ENCODE measurements around the gene MSH5. TPM values are rescaled to one million over a fixed set of nuclear protein-coding genes. Genes with fewer than 3 reads are reported as not detected.
A peak's percentile ranks its signal among the peaks of the same experiment; 100 is the strongest.

Gene MSH5
- total and polyA plus RNA-seq, 9 of the 15 experiments (the other 6 are each of a cell fraction or from before 2014, with no cell fraction given): 12.5 to 104 (median 46.6) TPM

GRCh38 chr6:31765559-31765909, 25.7 kb downstream of the MSH5 start:
- Histone ChIP-seq H3K27me3 (ENCODE audit: control insufficient read depth in 2 of 2, insufficient read depth in 2 of 2, low read length in 2 of 2) (no peaks in the 10 kb centered on the region), H3K27ac (ENCODE audit: extremely low read depth, low read depth, low read length) (no peak overlapping the region), H3K36me3 (ENCODE audit: control insufficient read depth, insufficient read depth, low read length) (peaks cover 36% of the 10 kb centered on the region; the same call in 2 of the 3 replicates), H3K79me2 (ENCODE audit: control insufficient read depth, insufficient read depth, low read length) (no peaks in the 10 kb centered on the region), H3K9ac (ENCODE audit: insufficient read depth in 1 of 2, low read depth in 2 of 2, low read length in 2 of 2) (peak overlapping the region in 1 of 2 experiments; percentile 72; a peak in 2 of 4 replicates), H3K9me3 (replicated peaks; ENCODE audit: control insufficient read depth, insufficient read depth, low read depth, low read length) (no peaks in the 10 kb centered on the region), H2AFZ (ENCODE audit: low read depth, low read length) (no peak overlapping the region), H3K4me2 (ENCODE audit: insufficient read depth, low read length) (no peak overlapping the region), H3K9me1 (ENCODE audit: control insufficient read depth, insufficient read depth, low read length) (peaks cover 4% of the 10 kb centered on the region), H3K4me1 (replicated peaks in 1 of 2; ENCODE audit: control insufficient read depth in 2 of 2, insufficient read depth in 2 of 2, low read length in 2 of 2) (peaks cover 16 to 44% of the 10 kb centered on the region in 2 experiments; a peak in 4 of 5 replicates), H3K4me3 (no peak overlapping the region), H4K20me1 (replicated peaks; ENCODE audit: control insufficient read depth, insufficient read depth, low read length) (no peaks in the 10 kb centered on the region)
- ATAC-seq (no peak), DNase-seq (ENCODE audit: extremely low read depth in 1 of 4, low spot score in 3 of 4) (no peak), FAIRE-seq (no peak)
- BruUV-seq (replicated peaks): no TSS peak
- POLR2A ChIA-PET: interaction anchor here (0.6 to 4.6 kb wide), 16 partner anchors 9 to 105 kb away, joined by 3 to 29 read pairs (median 3); partner anchors contain the start of genes C6orf47, CLIC1, HSPA1B and LSM2
- in situ Hi-C loops (cut with MboI) (loop anchor here (5.0 kb wide), 1 partner anchor 78 kb away; no protein-coding TSS in a partner anchor), intact Hi-C loops (cut with micrococcal nuclease) (no loop called here)
- CTCF ChIA-PET (ENCODE audit: low intra/inter-chr PET ratio): interaction anchor here (1.4 kb wide), 1 partner anchor 85 kb away, joined by 4 read pairs; the partner anchor contains the start of gene LY6G5C
- 68% methylated on average over 9 of the region's 9 CpGs for WGBS (ENCODE audit: insufficient coverage, low coverage, missing lambda C conversion rate)
- TF ChIP-seq, protein P1, sequence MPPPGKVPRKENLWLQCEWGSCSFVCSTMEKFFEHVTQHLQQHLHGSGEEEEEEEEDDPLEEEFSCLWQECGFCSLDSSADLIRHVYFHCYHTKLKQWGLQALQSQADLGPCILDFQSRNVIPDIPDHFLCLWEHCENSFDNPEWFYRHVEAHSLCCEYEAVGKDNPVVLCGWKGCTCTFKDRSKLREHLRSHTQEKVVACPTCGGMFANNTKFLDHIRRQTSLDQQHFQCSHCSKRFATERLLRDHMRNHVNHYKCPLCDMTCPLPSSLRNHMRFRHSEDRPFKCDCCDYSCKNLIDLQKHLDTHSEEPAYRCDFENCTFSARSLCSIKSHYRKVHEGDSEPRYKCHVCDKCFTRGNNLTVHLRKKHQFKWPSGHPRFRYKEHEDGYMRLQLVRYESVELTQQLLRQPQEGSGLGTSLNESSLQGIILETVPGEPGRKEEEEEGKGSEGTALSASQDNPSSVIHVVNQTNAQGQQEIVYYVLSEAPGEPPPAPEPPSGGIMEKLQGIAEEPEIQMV (tag; conservative IDR thresholded peaks at IDR 0.05; ENCODE audit: low read depth): no peak
- TF ChIP-seq CBX5 (IDR thresholded peaks at IDR 0.05; ENCODE audit: borderline replicate concordance, low read depth) (no peak), ZC3H4 (CRISPR knock-in tag; IDR thresholded peaks at IDR 0.05; ENCODE audit: borderline replicate concordance) (no peak), ARID4B (CRISPR knock-in tag; IDR thresholded peaks at IDR 0.05) (no peak), NFE2L1 (tag; IDR thresholded peaks at IDR 0.05; ENCODE audit: borderline replicate concordance, low read depth) (no peak), SETDB1 (IDR thresholded peaks at IDR 0.05; ENCODE audit: low read length) (no peak), POLR2B (IDR thresholded peaks at IDR 0.05; ENCODE audit: low read depth, partially characterized antibody) (peak; percentile 41), DDX20 (tag; IDR thresholded peaks at IDR 0.05; ENCODE audit: low read depth) (no peak), ZNF324 (CRISPR knock-in tag; IDR thresholded peaks at IDR 0.05) (no peak), ZNF282 (CRISPR knock-in tag; IDR thresholded peaks at IDR 0.05) (no peak), POLR2G (IDR thresholded peaks at IDR 0.05; ENCODE audit: low read depth, low read length) (peak; percentile 20; the same call in 1 of the 2 replicates), ATF1 (CRISPR knock-in tag; IDR thresholded peaks at IDR 0.05) (no peak), ATF1 (tag; IDR thresholded peaks at IDR 0.05) (no peak)
- TF ChIP-seq, protein P2, sequence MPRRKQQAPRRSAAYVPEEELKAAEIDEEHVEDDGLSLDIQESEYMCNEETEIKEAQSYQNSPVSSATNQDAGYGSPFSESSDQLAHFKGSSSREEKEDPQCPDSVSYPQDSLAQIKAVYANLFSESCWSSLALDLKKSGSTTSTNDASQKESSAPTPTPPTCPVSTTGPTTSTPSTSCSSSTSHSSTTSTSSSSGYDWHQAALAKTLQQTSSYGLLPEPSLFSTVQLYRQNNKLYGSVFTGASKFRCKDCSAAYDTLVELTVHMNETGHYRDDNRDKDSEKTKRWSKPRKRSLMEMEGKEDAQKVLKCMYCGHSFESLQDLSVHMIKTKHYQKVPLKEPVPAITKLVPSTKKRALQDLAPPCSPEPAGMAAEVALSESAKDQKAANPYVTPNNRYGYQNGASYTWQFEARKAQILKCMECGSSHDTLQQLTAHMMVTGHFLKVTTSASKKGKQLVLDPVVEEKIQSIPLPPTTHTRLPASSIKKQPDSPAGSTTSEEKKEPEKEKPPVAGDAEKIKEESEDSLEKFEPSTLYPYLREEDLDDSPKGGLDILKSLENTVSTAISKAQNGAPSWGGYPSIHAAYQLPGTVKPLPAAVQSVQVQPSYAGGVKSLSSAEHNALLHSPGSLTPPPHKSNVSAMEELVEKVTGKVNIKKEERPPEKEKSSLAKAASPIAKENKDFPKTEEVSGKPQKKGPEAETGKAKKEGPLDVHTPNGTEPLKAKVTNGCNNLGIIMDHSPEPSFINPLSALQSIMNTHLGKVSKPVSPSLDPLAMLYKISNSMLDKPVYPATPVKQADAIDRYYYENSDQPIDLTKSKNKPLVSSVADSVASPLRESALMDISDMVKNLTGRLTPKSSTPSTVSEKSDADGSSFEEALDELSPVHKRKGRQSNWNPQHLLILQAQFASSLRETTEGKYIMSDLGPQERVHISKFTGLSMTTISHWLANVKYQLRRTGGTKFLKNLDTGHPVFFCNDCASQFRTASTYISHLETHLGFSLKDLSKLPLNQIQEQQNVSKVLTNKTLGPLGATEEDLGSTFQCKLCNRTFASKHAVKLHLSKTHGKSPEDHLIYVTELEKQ (CRISPR knock-in tag; IDR thresholded peaks at IDR 0.05): no peak
